Effector CD8-positive, alpha-beta T cell (primary cell): ENCODE results near the gene DUSP15.
"Not testable (repeated sequence)": the region's sequence is repeated elsewhere in the genome, so short reads cannot be mapped to it uniquely, and the experiment has no call there.

Experiments used
- DNase-seq: peaks from one replicate; lab custom pipeline; 2025; lab: John Stamatoyannopoulos, UW

DUSP15 gene

GRCh38 chr20:31839782-31840487 is 30.4 kb downstream of the DUSP15 start:
- no peak for DNase-seq

- no peak for DNase-seq
Observed at GRCh38 chr20:31838646-31839292, 31.6 kb downstream of the DUSP15 start.

- DNase-seq: no peak
Observed at GRCh38 chr20:31837896-31838397, 32.4 kb downstream of the DUSP15 start.

- DNase-seq: no peak
Observed at GRCh38 chr20:31836853-31837608, 33.3 kb downstream of the DUSP15 start.

GRCh38 chr20:31835977-31836852 is 34.1 kb downstream of the DUSP15 start:
- no peak for DNase-seq

GRCh38 chr20:31835554-31835953 is 34.8 kb downstream of the DUSP15 start:
- no peak for DNase-seq

GRCh38 chr20:31833931-31834521 is 36.3 kb downstream of the DUSP15 start:
- DNase-seq: no peak

GRCh38 chr20:31833130-31833930 is 37.0 kb downstream of the DUSP15 start:
- peak; percentile 41 for DNase-seq

- no peak for DNase-seq
Observed at GRCh38 chr20:31831771-31832306, 38.5 kb downstream of the DUSP15 start.

- no peak for DNase-seq
Observed at GRCh38 chr20:31831211-31831610, 39.1 kb downstream of the DUSP15 start.

GRCh38 chr20:31830406-31830981 is 39.8 kb downstream of the DUSP15 start:
- no peak for DNase-seq

GRCh38 chr20:31829731-31830130 is 40.6 kb downstream of the DUSP15 start:
- DNase-seq: no peak

- not testable (repeated sequence) for DNase-seq
Observed at GRCh38 chr20:31828016-31828415, 42.3 kb downstream of the DUSP15 start.

- DNase-seq: no peak
Observed at GRCh38 chr20:31827059-31827458, 43.3 kb downstream of the DUSP15 start.

GRCh38 chr20:31826074-31826473 is 44.3 kb downstream of the DUSP15 start:
- DNase-seq: no peak

- no peak for DNase-seq
Observed at GRCh38 chr20:31824554-31825313, 45.6 kb downstream of the DUSP15 start.

- no peak for DNase-seq
Observed at GRCh38 chr20:31824125-31824485, 46.2 kb downstream of the DUSP15 start.

- DNase-seq: no peak
Observed at GRCh38 chr20:31823360-31824124, 46.8 kb downstream of the DUSP15 start.
